K562 (cell line): ENCODE results near the gene RNF223. TPM values are rescaled to one million over a fixed set of nuclear protein-coding genes. Genes with fewer than 3 reads are reported as not detected.

Experiments
- CBFA2T2 ChIP-seq: fragments of 450-650 bp; conservative IDR thresholded peaks from 2 replicates; pipeline ENCODE4 v1.6.1; 2017; ENCODE audit warnings: mild to moderate bottlenecking
- CBX3 ChIP-seq, 2 experiments: IDR thresholded peaks; 1 replicate in 1 of 2; 2 replicates in 1 of 2; pipeline ENCODE4 v1.6.1; 2012; ENCODE audit warnings: inconsistent platforms in 2 of 2, low read length in 2 of 2, borderline replicate concordance in 1 of 2, control low read depth in 1 of 2
- POLR2G ChIP-seq: fragments of 200-400 bp; formaldehyde crosslinking; IDR thresholded peaks from 2 replicates; pipeline ENCODE4 v1.6.1; 2017; ENCODE audit warnings: low read depth, mild to moderate bottlenecking, antibody characterized with exemption, low read length, moderate library complexity
- RB1 ChIP-seq: fragments of 450-650 bp; IDR thresholded peaks from 2 replicates; pipeline ENCODE4 v1.6.1; 2017; ENCODE audit warnings: low read depth, mild to moderate bottlenecking
- RBBP5 ChIP-seq: fragments of 200-600 bp; sonication (generic); IDR thresholded peaks from 2 replicates; pipeline ENCODE4 v1.6.1; 2012; ENCODE audit warnings: borderline replicate concordance, mild to moderate bottlenecking, low read length, control low read depth, inconsistent platforms; ENCODE audit not compliant: insufficient read depth, poor library complexity, severe bottlenecking
- RREB1 ChIP-seq: fragments of 250-450 bp; sonication (Bioruptor Pico); IDR thresholded peaks from 2 replicates; pipeline ENCODE4 v1.4.0; 2020
- SAFB ChIP-seq: fragments of 200-400 bp; formaldehyde crosslinking; IDR thresholded peaks from 2 replicates; pipeline ENCODE4 v1.6.1; 2017; ENCODE audit warnings: low read depth, low read length, borderline replicate concordance
- TCF3 ChIP-seq: sonication (generic); formaldehyde crosslinking; IDR thresholded peaks from 2 replicates; pipeline ENCODE4 v1.4.0; 2020; ENCODE audit warnings: mild to moderate bottlenecking, missing genetic modification reagents
- TFAP4 ChIP-seq: sonication (generic); formaldehyde crosslinking; IDR thresholded peaks from 2 replicates; pipeline ENCODE4 v1.8.0; 2022; ENCODE audit warnings: missing genetic modification reagents, mild to moderate bottlenecking, moderate library complexity, borderline replicate concordance
- TRIM24 ChIP-seq, 2 experiments: fragments of 450-650 bp; IDR thresholded peaks; 2 replicates each; pipeline ENCODE4 v1.6.1; 2016
- USF1 ChIP-seq: sonication (generic); formaldehyde crosslinking; IDR thresholded peaks from 2 replicates; pipeline ENCODE4 v1.9.0; 2022; ENCODE audit warnings: mild to moderate bottlenecking, missing genetic modification reagents
- ZBTB5 ChIP-seq: fragments of 450-650 bp; IDR thresholded peaks from 2 replicates; pipeline ENCODE4 v1.6.1; 2017; ENCODE audit warnings: antibody characterized with exemption
- ZFP36 ChIP-seq: fragments of 150-350 bp; IDR thresholded peaks from 2 replicates; pipeline ENCODE4 v1.6.1; 2018; ENCODE audit warnings: low read length, low read depth; ENCODE audit not compliant: partially characterized antibody
- ZNF511 ChIP-seq: sonication (generic); formaldehyde crosslinking; IDR thresholded peaks from 2 replicates; pipeline ENCODE4 v1.8.0; 2022; ENCODE audit warnings: mild to moderate bottlenecking, missing genetic modification reagents
- polyA plus RNA-seq, 8 experiments: library from polyadenylated mRNA; depleted of rRNA in 4 of 8; stranded (reverse) in 5 of 8; unstranded in 3 of 8; fragments of >200 nt; fragmentation: Nextera tagmentation in 2 of 8; fragmentation: Illumina TruSeq in 1 of 8; extraction: Ambion mirVana in 2 of 8; extraction: Trizol in 1 of 8; gene quantifications; 2 replicates each; pipeline versions ENCODE4 v1.2.1 to v1.2.3, GENCODE V29; 2011 to 2014; ENCODE audit warnings: inconsistent platforms in 1 of 8, missing spikeins in 1 of 8
- total RNA-seq, 7 experiments: library from RNA; depleted of rRNA in 6 of 7; stranded (reverse); fragments of >200 nt in 6 of 7; fragmentation: Illumina TruSeq in 2 of 7; extraction: Trizol in 2 of 7; gene quantifications; 2 replicates each; pipeline versions ENCODE4 v1.2.1 to v1.2.3, GENCODE V29; 2011 to 2021; ENCODE audit warnings: low replicate concordance in 1 of 7

Gene RNF223
- total and polyA plus RNA-seq, 9 of the 15 experiments (the other 6 are each of a cell fraction or from before 2014, with no cell fraction given) = 0.04 to 0.32 TPM; not detected in 7

GRCh38 chr1:1062348-1063163 lies 11.6 kb downstream of the RNF223 start (continued):
- TF ChIP-seq ZFP36 (peak; percentile 19), POLR2G (0 out of 2 replicates have a peak, but pooled peaks have one; percentile 3), TCF3 (CRISPR knock-in tag) (0 out of 2 replicates have a peak, but pooled peaks have one; percentile 20), USF1 (CRISPR knock-in tag) (no peak), RBBP5 (peak; percentile 35), TFAP4 (CRISPR knock-in tag) (peak; percentile 61; the same call in 1 of the 2 replicates), ZNF511 (CRISPR knock-in tag) (no peak), ZBTB5 (no peak), TRIM24 (IDR thresholded peaks at IDR 0.05) (0 out of 4 replicates have a peak, but pooled peaks of 1 of the 2 experiments have one; percentile 6), CBFA2T2 (peak; percentile 14; the same call in 1 of the 2 replicates), CBX3 (IDR thresholded peaks at IDR 0.05; ENCODE audit: borderline replicate concordance in 1 of 2, low read length in 2 of 2) (no peak), SAFB (peak; percentile 35; the same call in 1 of the 2 replicates), RB1 (peak; percentile 38; the same call in 1 of the 2 replicates), RREB1 (CRISPR knock-in tag) (0 out of 2 replicates have a peak, but pooled peaks have one; percentile 9)
